Fibroblast of villous mesenchyme (primary cell): ENCODE results near the gene SETD7. TPM values are rescaled to one million over a fixed set of nuclear protein-coding genes. Genes with fewer than 3 reads are reported as not detected.
"Not testable (repeated sequence)": the region's sequence is repeated elsewhere in the genome, so short reads cannot be mapped to it uniquely, and the experiment has no call there.

Experiments
- DNase-seq: peaks from one replicate; pipeline ENCODE4 v3.0.0-alpha.2; 2010; ENCODE audit warnings: low read depth
- H3K4me3 ChIP-seq: 2 replicates; pipeline ENCODE4 v1.5.1; 2011; ENCODE audit warnings: low read depth, mild to moderate bottlenecking, low read length
- total RNA-seq: library from RNA; depleted of rRNA; stranded (reverse); fragments of >200 nt; gene quantifications from 2 replicates; pipeline ENCODE4 v1.2.3, GENCODE V29; 2012
- TF ChIP-seq, protein P1 (sequence below): IDR thresholded peaks from 2 replicates; pipeline ENCODE4 v1.5.1; 2012; ENCODE audit warnings: low read depth, mild to moderate bottlenecking, low read length; ENCODE audit not compliant: insufficient read depth

Gene SETD7
- total RNA-seq, 1 donor: 107 TPM

DNA sequence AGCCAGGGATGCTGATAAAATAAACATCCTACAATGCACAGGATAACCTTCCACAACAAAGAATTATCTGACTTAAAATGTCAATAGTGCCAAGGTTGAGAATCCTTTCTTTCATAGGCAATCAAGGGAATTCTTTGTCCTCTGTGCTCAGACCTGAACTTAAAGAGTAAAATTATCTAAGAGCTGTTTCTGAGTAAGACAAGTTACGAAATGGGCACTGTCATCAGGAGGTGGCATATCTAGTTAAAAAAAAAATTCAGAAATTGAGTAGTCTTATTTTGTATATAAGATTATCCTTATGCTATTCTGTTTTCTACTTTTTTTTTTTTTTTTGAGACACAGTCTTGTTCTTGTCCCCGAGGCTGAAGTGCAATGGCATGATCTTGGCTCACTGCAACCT, 105.4 kb downstream of the SETD7 start:
- H3K4me3 ChIP-seq: no peak overlapping the region
- no peak for DNase-seq
- TF ChIP-seq, protein P1, sequence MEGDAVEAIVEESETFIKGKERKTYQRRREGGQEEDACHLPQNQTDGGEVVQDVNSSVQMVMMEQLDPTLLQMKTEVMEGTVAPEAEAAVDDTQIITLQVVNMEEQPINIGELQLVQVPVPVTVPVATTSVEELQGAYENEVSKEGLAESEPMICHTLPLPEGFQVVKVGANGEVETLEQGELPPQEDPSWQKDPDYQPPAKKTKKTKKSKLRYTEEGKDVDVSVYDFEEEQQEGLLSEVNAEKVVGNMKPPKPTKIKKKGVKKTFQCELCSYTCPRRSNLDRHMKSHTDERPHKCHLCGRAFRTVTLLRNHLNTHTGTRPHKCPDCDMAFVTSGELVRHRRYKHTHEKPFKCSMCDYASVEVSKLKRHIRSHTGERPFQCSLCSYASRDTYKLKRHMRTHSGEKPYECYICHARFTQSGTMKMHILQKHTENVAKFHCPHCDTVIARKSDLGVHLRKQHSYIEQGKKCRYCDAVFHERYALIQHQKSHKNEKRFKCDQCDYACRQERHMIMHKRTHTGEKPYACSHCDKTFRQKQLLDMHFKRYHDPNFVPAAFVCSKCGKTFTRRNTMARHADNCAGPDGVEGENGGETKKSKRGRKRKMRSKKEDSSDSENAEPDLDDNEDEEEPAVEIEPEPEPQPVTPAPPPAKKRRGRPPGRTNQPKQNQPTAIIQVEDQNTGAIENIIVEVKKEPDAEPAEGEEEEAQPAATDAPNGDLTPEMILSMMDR: no peak

DNA sequence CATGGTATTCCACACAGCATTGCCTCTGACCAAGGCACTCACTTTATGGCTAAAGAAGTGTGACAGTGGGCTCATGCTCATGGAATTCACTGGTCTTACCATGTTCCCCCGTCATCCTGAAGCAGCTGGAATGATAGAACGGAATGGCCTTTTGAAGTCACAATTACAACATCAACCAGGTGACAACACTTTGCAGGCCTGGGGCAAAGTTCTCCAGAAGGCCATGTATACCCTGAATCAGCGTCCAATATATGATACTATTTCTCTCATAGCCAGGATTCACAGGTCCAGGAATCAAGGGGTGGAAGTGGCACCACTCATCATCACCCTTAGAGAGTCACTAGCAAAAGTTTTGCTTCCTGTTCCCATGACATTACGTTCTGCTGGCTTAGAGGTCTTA, 108.9 kb downstream of the SETD7 start:
- not testable (repeated sequence) for H3K4me3 ChIP-seq, DNase-seq

Other genes with a start within 250 kb of the SETD7 start
- gene RAB33B, start 102.1 kb downstream of the SETD7 start, total RNA-seq: 11.3 and 14.7 TPM in 2 replicates
- 8.7 and 16.8 TPM in 2 replicates for gene MGST2, start 109.6 kb upstream of the SETD7 start, total RNA-seq